Muscle of leg (tissue), 11 donors: Measurements from ENCODE around the gene DISC1. TPM values are rescaled to one million over a fixed set of nuclear protein-coding genes. Genes with fewer than 3 reads are reported as not detected.
"Not testable (repeated sequence)": the region's sequence is repeated elsewhere in the genome, so short reads cannot be mapped to it uniquely, and the experiment has no call there.

Experiments
- DNase-seq: peaks from one replicate; pipeline ENCODE4 v3.0.0; 2013
- H3K27ac ChIP-seq: one replicate; pipeline ENCODE4 v1.5.1; 2013; ENCODE audit warnings: mild to moderate bottlenecking, low read length, control low read depth
- H3K27me3 ChIP-seq: one replicate; pipeline ENCODE4 v1.6.1; 2013; ENCODE audit warnings: low read length; ENCODE audit not compliant: control insufficient read depth, insufficient read depth
- H3K36me3 ChIP-seq: one replicate; pipeline ENCODE4 v1.6.1; 2013; ENCODE audit warnings: low read length; ENCODE audit not compliant: control insufficient read depth, insufficient read depth
- H3K4me1 ChIP-seq: one replicate; pipeline ENCODE4 v1.6.1; 2013; ENCODE audit warnings: low read length; ENCODE audit not compliant: control insufficient read depth, insufficient read depth
- H3K4me3 ChIP-seq: one replicate; pipeline ENCODE4 v1.5.1; 2013; ENCODE audit warnings: low read length, control low read depth
- H3K9me3 ChIP-seq: replicated peaks from 2 replicates; pipeline ENCODE4 v1.6.1; 2013; ENCODE audit warnings: low read depth, low read length; ENCODE audit not compliant: control insufficient read depth
- WGBS: methylation state at CpG from one replicate; pipeline ENCODE4 v1.1.5; 2013; ENCODE audit warnings: missing lambda C conversion rate; ENCODE audit not compliant: insufficient coverage; 5-methylcytosine and 5-hydroxymethylcytosine counted together
- polyA plus RNA-seq, 8 donors: library from polyadenylated mRNA; unstranded; fragments of 120-200 nt; gene quantifications; one replicate each; pipeline versions ENCODE4 v1.2.1 to v1.2.3, GENCODE V29; 2013; ENCODE audit warnings: inconsistent platforms in 1 of 8, low replicate concordance in 1 of 8; ENCODE audit not compliant: insufficient read length in 8 of 8, insufficient read depth in 1 of 8
- total RNA-seq: library from RNA; stranded (reverse); fragments of 120-200 nt; gene quantifications from one replicate; pipeline ENCODE4 v1.2.4, GENCODE V29; 2013

DISC1 gene
- total and polyA plus RNA-seq, 9 donors: 4.5 to 10.7 (median 7.3) TPM

DNA sequence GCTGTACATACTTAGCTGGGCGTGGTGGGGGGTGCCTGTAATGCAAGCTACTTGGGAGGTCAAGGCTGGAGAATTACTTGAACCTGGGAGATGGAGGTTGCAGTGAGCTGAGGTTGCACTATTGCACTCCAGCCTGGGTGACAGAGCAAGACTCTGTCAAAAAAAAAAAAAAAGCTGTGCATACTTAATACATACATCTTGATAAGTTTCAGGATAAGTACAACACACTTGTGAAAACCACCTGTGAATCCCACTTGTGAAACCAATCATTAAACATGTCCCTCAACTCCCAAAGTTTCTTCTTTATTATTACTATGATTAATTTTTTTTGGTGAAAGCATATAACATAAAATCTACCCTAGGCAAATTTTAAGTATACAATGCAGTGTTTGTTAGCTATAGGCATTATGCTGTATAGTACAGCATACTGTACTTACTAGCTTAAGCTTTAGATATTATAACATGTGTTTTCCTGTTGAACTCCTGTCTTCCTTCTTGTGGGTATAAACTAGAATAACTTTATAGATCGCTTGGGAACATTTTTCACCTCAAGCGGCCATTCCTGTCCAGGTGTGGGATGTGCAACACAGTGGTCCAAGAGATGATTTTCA lies 41.4 kb downstream of the DISC1 start:
- H3K4me3 ChIP-seq: no peak overlapping the region
- H3K9me3 ChIP-seq: peaks cover 11% of the 10 kb centered on the region
- no peaks in the 10 kb centered on the region for H3K36me3 ChIP-seq
- no peaks in the 10 kb centered on the region for H3K4me1 ChIP-seq
- no peak overlapping the region for H3K27ac ChIP-seq
- 100% methylated on average over 2 of the region's 3 CpGs for WGBS
- H3K27me3 ChIP-seq: no peaks in the 10 kb centered on the region
- DNase-seq: no peak

DNA sequence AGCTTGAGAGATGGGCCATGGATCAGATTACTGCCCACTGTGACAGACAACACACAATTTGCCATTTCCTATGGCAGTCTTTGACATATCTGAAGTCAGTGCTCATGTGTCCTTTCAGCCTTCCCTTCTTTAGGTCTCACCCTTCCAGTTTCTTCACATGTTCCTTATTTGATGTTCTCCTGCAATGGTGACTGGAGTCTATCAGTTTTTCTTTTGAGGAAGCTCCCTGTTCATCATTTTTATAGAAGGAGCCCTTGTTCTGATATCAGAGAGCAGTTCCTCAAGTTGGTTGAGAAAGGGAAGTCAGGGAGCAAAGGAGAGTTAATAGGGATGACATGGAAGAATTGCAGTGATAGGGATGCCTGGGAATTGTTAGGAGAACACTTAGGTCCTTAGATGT lies 42.2 kb downstream of the DISC1 start:
- Histone ChIP-seq H3K27ac (no peak overlapping the region), H3K36me3 (no peaks in the 10 kb centered on the region), H3K27me3 (no peaks in the 10 kb centered on the region), H3K9me3 (peaks cover 6% of the 10 kb centered on the region), H3K4me1 (no peaks in the 10 kb centered on the region), H3K4me3 (no peak overlapping the region)
- no peak for DNase-seq

DNA sequence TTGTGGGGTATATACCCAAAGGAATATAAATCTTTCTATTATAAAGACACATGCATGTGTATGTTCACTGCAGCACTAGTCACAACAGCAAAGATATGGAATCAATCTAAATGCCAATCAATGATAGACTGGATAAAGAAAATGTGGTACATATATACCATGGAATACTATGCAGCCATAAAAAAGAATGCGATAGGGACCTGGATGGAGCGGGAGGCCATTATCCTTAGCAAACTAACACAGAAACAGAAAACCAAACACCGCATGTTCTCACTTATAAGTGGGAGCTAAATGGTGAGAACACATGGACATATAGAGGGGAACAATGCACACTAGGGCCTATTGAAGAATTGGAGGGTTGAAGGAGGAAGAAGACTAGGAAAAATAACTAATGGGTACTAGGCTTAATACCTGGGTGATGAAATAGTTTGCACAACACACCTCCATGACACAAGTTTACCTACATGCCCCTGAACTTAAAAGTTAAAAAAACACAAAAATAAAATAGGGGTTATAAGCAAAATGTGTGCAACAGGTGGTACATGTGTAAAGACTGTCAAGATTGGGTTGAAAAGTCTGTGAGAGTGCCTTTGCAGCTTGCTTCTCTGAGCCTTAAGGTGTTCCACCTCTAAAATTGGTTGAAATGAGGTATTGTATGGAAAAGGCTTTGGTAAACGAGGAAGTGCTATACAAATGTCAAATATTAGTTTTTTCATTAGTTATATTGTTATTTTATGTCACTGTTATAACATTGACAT lies 43.5 kb downstream of the DISC1 start:
- H3K9me3 ChIP-seq, H3K4me3 ChIP-seq, H3K36me3 ChIP-seq: not testable (repeated sequence)

DNA sequence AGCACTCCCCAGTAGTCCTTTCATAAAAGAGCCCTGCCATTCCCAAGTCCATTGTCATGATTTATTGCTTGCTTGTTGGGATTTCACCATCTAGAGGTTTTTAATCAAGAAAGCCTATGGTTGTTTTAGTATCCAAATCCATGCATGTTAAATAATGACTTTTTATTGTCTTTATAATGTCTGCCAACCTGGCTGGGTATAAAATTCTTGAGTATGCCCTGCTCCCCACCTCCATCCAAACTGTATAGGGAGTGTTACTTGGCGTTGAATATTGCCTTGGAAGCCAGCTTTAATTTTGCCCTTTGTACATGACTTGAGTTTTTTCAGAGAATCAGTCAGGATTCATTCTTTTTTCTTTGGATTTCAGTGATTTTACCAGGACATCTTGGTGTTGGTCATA lies 44.2 kb downstream of the DISC1 start:
- peaks cover 6% of the 10 kb centered on the region for H3K9me3 ChIP-seq
- WGBS: no CpG with 5 or more reads among the region's 1 CpG
- DNase-seq: no peak
- no peak overlapping the region for H3K4me3 ChIP-seq
- H3K36me3 ChIP-seq: no peaks in the 10 kb centered on the region
- no peaks in the 10 kb centered on the region for H3K4me1 ChIP-seq
- H3K27ac ChIP-seq: no peak overlapping the region
- no peaks in the 10 kb centered on the region for H3K27me3 ChIP-seq

More for the DNA sequence above, 43.5 kb downstream of the DISC1 start:
- not testable (repeated sequence) for H3K4me1 ChIP-seq, H3K27ac ChIP-seq, DNase-seq, H3K27me3 ChIP-seq
- no CpG with 5 or more reads among the region's 4 CpGs for WGBS

DNA sequence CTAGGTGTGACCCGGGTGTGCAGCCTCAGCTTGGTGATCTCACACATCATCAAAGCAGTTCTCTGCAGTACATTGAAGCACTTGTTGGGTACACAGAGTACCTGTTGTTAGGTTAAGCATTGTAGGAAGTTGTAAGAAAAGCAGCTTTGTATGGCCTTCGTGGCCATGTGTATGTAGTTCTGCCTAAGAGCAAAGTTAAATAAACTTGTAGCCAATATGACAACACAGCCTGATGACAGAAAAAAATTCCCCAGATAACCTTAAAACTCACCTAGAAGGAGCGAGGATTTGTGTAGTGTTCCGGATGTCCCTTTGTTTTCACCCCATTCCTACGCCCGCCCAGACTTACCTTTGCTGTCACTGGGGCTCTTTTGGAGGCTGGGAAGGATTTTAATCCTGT lies 48.0 kb downstream of the DISC1 start:
- no peak for DNase-seq
- Histone ChIP-seq H3K4me3 (no peak overlapping the region), H3K9me3 (peaks cover 6% of the 10 kb centered on the region), H3K27ac (no peak overlapping the region), H3K27me3 (no peaks in the 10 kb centered on the region), H3K4me1 (no peaks in the 10 kb centered on the region), H3K36me3 (no peaks in the 10 kb centered on the region)
- WGBS: no CpG with 5 or more reads among the region's 6 CpGs

DNA sequence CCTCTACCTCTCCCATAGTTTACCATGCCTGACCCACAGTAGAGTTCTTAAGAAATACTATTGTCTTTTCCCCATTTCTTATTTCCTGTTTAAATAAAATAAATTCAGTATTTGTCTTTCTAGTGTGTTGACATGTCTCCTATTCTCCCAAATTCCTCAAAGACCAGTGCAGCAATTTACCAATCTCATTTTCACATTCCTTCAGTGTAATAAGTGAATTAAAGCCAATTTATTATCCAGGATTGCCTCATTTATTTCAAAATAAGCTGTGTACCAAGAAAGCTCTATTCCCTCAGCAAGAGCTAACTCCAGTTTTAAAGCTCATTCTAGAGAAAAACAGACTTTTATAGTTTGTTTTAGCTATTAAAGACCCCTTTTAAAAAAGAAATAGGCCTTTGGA lies 49.9 kb downstream of the DISC1 start:
- DNase-seq: no peak
- H3K4me1 ChIP-seq: no peaks in the 10 kb centered on the region
- H3K4me3 ChIP-seq: no peak overlapping the region
- no peaks in the 10 kb centered on the region for H3K27me3 ChIP-seq
- no peak overlapping the region for H3K27ac ChIP-seq
- H3K9me3 ChIP-seq: no peaks in the 10 kb centered on the region
- H3K36me3 ChIP-seq: no peaks in the 10 kb centered on the region

DNA sequence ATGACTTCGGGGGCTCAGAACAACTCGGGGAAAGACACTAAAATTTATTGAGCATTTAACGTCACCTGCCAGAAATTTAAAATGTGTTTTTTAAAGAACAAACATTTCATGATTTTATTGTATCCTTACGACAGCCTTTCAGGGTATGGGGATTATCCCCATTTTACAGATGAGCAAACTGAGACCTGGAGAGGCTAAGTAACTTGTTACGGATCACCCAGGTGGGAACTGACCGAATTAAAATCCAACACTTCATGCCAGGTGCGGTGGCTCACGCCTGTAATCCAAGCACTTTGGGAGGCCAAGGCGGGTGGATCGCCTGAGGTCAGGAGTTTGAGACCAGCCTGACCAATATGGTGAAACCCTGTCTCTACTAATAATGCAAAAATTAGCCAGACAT lies 50.9 kb downstream of the DISC1 start:
- WGBS: 93% methylated on average over 6 of the region's 10 CpGs
- DNase-seq: no peak
- H3K9me3 ChIP-seq: no peaks in the 10 kb centered on the region

DNA sequence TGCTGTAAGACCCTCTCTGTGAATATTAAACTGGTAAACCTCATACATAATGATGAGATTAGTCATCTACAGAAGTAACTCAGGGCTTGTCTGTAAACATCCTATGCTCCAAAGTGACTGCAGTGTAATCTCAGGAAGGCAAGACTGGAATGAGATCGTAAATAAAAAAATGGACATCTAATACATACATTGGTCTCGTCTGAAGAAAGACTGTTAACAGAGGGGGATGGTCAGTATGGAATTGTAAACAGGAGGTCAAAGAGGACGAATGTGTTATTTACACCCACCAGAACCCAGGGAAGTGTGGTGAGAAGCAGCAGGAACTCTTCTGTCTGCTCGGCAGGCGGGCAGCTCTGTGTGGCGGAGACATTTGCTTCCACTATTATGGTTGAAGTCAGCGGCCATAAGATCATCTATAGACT lies 51.4 kb downstream of the DISC1 start:
- Histone ChIP-seq H3K36me3 (no peaks in the 10 kb centered on the region), H3K27me3 (no peaks in the 10 kb centered on the region), H3K4me3 (no peak overlapping the region), H3K27ac (no peak overlapping the region), H3K4me1 (no peaks in the 10 kb centered on the region), H3K9me3 (no peaks in the 10 kb centered on the region)
- WGBS: 80% methylated on average over 1 of the region's 7 CpGs
- DNase-seq: no peak

More for the DNA sequence above, 50.9 kb downstream of the DISC1 start:
- Histone ChIP-seq H3K4me1 (no peaks in the 10 kb centered on the region), H3K4me3 (no peak overlapping the region), H3K27ac (no peak overlapping the region), H3K27me3 (no peaks in the 10 kb centered on the region), H3K36me3 (no peaks in the 10 kb centered on the region)

DNA sequence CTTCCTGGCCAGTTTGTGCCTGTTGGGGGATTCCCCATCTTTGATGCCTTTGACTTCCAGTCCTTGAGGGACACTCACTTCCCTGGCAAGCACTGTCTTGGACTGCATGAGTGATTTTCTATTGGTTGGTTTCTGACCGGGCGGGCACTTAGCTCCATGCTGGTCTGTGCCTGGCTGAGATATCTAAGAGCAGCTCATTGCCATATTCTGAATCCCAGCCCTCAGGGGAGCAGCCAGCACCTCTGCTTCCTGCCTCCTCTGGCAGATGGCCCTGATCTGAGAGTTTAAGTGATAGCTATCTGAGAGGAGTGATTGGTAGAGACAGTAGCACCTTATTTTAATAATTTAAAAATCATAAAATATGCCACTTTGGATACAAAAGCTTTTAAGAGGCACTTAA lies 52.5 kb downstream of the DISC1 start:
- Histone ChIP-seq H3K27ac (no peak overlapping the region), H3K36me3 (no peaks in the 10 kb centered on the region), H3K27me3 (no peaks in the 10 kb centered on the region), H3K4me1 (peaks cover 6% of the 10 kb centered on the region), H3K4me3 (no peak overlapping the region), H3K9me3 (no peaks in the 10 kb centered on the region)
- DNase-seq: no peak
- 64% methylated on average over 2 of the region's 2 CpGs for WGBS

DNA sequence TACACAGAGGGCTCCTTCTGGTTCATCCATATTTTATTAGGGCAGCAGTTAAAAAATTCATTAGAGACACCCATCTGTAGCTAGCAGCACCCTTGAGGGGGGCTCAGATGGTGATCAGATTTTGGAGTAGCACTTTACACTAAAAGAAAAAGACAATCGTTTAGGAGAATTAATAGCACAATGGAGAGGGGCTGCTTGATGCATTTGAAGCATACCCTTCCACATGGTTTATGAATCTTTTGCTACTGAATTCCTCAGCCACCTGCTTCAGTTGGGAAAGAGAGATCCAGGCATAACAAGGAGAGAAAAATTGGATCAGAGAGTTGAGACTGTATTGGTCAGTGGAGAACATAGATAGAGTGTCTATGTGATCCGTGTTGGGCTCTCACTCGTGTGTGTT lies 54.4 kb downstream of the DISC1 start:
- WGBS: 67% methylated on average over 1 of the region's 3 CpGs
- H3K27me3 ChIP-seq: no peaks in the 10 kb centered on the region

More for the DNA sequence above, 54.4 kb downstream of the DISC1 start:
- no peaks in the 10 kb centered on the region for H3K9me3 ChIP-seq
- H3K27ac ChIP-seq: no peak overlapping the region
- DNase-seq: no peak
- H3K4me1 ChIP-seq: peaks cover 11% of the 10 kb centered on the region
- no peak overlapping the region for H3K4me3 ChIP-seq
- no peaks in the 10 kb centered on the region for H3K36me3 ChIP-seq
